NOMO-1 treated with DMSO at 0.1 percent for 48 hours (cell line): ENCODE results near the gene HOXB8.

Experiments
- DNase-seq: peaks from one replicate; lab custom pipeline; 2025; ENCODE audit not compliant: unreplicated experiment; lab: John Stamatoyannopoulos, UW

The HOXB8 gene

GRCh38 chr17:48586355-48587258 lies 28.5 kb downstream of the HOXB8 start:
- DNase-seq = no peak

- DNase-seq = no peak
Measured at GRCh38 chr17:48584223-48584741, 30.8 kb downstream of the HOXB8 start.

GRCh38 chr17:48583708-48584222 lies 31.3 kb downstream of the HOXB8 start:
- no peak for DNase-seq

- no peak for DNase-seq
Measured at GRCh38 chr17:48582750-48583069, 32.4 kb downstream of the HOXB8 start.

- DNase-seq = no peak
Measured at GRCh38 chr17:48579760-48580554, 35.1 kb downstream of the HOXB8 start.

GRCh38 chr17:48579471-48579759 lies 35.7 kb downstream of the HOXB8 start:
- no peak for DNase-seq

- no peak for DNase-seq
Measured at GRCh38 chr17:48578616-48579470, 36.2 kb downstream of the HOXB8 start.

- peak; percentile 39 for DNase-seq
Measured at GRCh38 chr17:48577946-48578615, 37.0 kb downstream of the HOXB8 start, which contains the start of gene HOXB4. HOXB4 (minus strand) TSS chr17:48578350; CDS start chr17:48578319, 31 bp downstream.

GRCh38 chr17:48577330-48577945 lies 37.7 kb downstream of the HOXB8 start:
- no peak for DNase-seq

- no peak for DNase-seq
Measured at GRCh38 chr17:48576479-48577309, 38.4 kb downstream of the HOXB8 start.

- DNase-seq = no peak
Measured at GRCh38 chr17:48575673-48576478, 39.2 kb downstream of the HOXB8 start.

- no peak for DNase-seq
Measured at GRCh38 chr17:48575066-48575582, 40.0 kb downstream of the HOXB8 start.

GRCh38 chr17:48574505-48575065 lies 40.5 kb downstream of the HOXB8 start:
- DNase-seq = no peak

GRCh38 chr17:48571826-48572417 lies 43.2 kb downstream of the HOXB8 start:
- no peak for DNase-seq

GRCh38 chr17:48571024-48571818 lies 43.9 kb downstream of the HOXB8 start:
- no peak for DNase-seq

GRCh38 chr17:48570325-48571023 lies 44.6 kb downstream of the HOXB8 start:
- no peak for DNase-seq
